Natural killer cell (primary cell): ENCODE measurements around the gene TRAFD1. TPM values are rescaled to one million over a fixed set of nuclear protein-coding genes. Genes with fewer than 3 reads are reported as not detected.

Source experiments
- ATAC-seq, 3 donors: fragments of 150-1000 bp in 2 of 3; fragments of 200-7000 bp in 1 of 3; cut with Tn5 transposase; 1 replicate in 1 of 3; 2 replicates in 2 of 3; pipeline ENCODE4 v1.10.0; 2021; ENCODE audit warnings: mild to moderate bottlenecking in 2 of 3, moderate library complexity in 2 of 3
- DNase-seq, 2 donors: peaks; one replicate each; pipeline versions ENCODE4 v3.0.0 to v3.0.0-alpha.2; 2013 to 2021; ENCODE audit warnings: mixed read lengths in 1 of 2
- H3K27ac ChIP-seq: one replicate; pipeline ENCODE4 v1.5.1; 2013; ENCODE audit warnings: mild to moderate bottlenecking, low read length
- H3K27me3 ChIP-seq: one replicate; pipeline ENCODE4 v1.6.1; 2013; ENCODE audit warnings: low read length; ENCODE audit not compliant: control insufficient read depth, insufficient read depth
- H3K36me3 ChIP-seq: one replicate; pipeline ENCODE4 v1.6.1; 2013; ENCODE audit warnings: low read length; ENCODE audit not compliant: control insufficient read depth, insufficient read depth
- H3K4me1 ChIP-seq: one replicate; pipeline ENCODE4 v1.6.1; 2013; ENCODE audit warnings: low read length; ENCODE audit not compliant: control insufficient read depth, insufficient read depth
- H3K4me3 ChIP-seq: one replicate; pipeline ENCODE4 v1.5.1; 2013; ENCODE audit warnings: low read length
- H3K9me3 ChIP-seq: one replicate; pipeline ENCODE4 v1.6.1; 2013; ENCODE audit warnings: low read length; ENCODE audit not compliant: control insufficient read depth, insufficient read depth
- H3K27ac Mint-ChIP-seq, 2 donors: one replicate each; pipeline ENCODE4 v1.8.0; 2022; ENCODE audit warnings: mild to moderate bottlenecking in 2 of 2, mixed read lengths in 2 of 2, moderate library complexity in 1 of 2
- H3K27me3 Mint-ChIP-seq, 2 donors: one replicate each; pipeline ENCODE4 v1.8.0; 2022; ENCODE audit warnings: low read depth in 2 of 2, mixed read lengths in 2 of 2
- H3K36me3 Mint-ChIP-seq: one replicate; pipeline ENCODE4 v1.8.0; 2022; ENCODE audit warnings: mixed read lengths
- H3K4me1 Mint-ChIP-seq, 2 donors: one replicate each; pipeline ENCODE4 v1.8.0; 2022; ENCODE audit warnings: mixed read lengths in 2 of 2
- H3K4me3 Mint-ChIP-seq: one replicate; pipeline ENCODE4 v1.8.0; 2022; ENCODE audit warnings: mild to moderate bottlenecking, moderate library complexity, mixed read lengths
- H3K9me3 Mint-ChIP-seq, 2 donors: one replicate each; pipeline ENCODE4 v1.8.0; 2022; ENCODE audit warnings: mixed read lengths in 2 of 2
- CTCF ChIP-seq: fragments of 200-600 bp; IDR thresholded peaks from one replicate; pipeline ENCODE4 v1.8.0; 2022; ENCODE audit warnings: antibody characterized with exemption
- WGBS: methylation state at CpG from one replicate; pipeline ENCODE4 v1.1.7; 2013; ENCODE audit warnings: missing lambda C conversion rate; ENCODE audit not compliant: insufficient coverage; 5-methylcytosine and 5-hydroxymethylcytosine counted together
- intact Hi-C: fragments of 100-400 bp; cut with micrococcal nuclease; formaldehyde crosslinking; loops from one replicate; pipeline ENCODE4 v1.14.2; 2022
- total RNA-seq, 4 donors: library from RNA; stranded (reverse); fragments of 120-200 nt in 1 of 4; gene quantifications; one replicate each; pipeline versions ENCODE4 v1.2.3 to v1.2.4, GENCODE V29; 2013 to 2022

Gene TRAFD1
- total RNA-seq, 3 donors from 2014 or later (not counting 1 experiment from before 2014, with no cell fraction given) = 35.8 to 45.3 (median 45.2) TPM

DNA sequence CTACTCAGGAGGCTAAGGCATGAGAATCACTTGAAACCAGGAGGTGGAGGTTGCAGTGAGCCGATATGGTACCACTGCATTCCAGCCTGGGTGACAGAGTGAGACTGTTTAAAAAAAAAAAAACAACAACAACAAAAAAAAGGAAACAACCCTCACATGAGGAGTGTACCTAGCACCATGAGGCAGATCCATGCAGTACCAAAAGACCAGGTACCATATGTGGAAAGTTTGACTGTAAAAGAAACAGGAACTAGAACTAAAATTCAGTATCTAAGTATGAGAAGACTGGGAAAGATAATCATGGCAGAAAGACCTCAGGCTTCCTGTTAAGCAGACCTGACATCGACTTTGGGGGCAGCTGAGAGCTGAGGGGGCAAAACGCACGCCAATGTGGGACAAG, 55.1 kb downstream of the TRAFD1 start:
- Mint-ChIP-seq H3K4me1 (no peaks in the 10 kb centered on the region), H3K36me3 (no peaks in the 10 kb centered on the region), H3K9me3 (no peaks in the 10 kb centered on the region), H3K27ac (no peak overlapping the region), H3K27me3 (no peaks in the 10 kb centered on the region), H3K4me3 (no peak overlapping the region)
- Histone ChIP-seq H3K27ac (no peak overlapping the region), H3K27me3 (no peaks in the 10 kb centered on the region), H3K4me3 (no peak overlapping the region), H3K36me3 (peaks cover 67% of the 10 kb centered on the region), H3K4me1 (no peaks in the 10 kb centered on the region), H3K9me3 (no peaks in the 10 kb centered on the region)
- intact Hi-C loops = no loop called here
- 91% methylated on average over 3 of the region's 4 CpGs for WGBS
- TF ChIP-seq CTCF = no peak
- DNase-seq (no peak), ATAC-seq (no peak)

GRCh38 chr12:112182499-112182898, 57.1 kb downstream of the TRAFD1 start:
- no peak overlapping the region for H3K27ac Mint-ChIP-seq
- Histone ChIP-seq H3K4me3 (no peak overlapping the region), H3K36me3 (peaks cover 54% of the 10 kb centered on the region), H3K9me3 (no peaks in the 10 kb centered on the region), H3K4me1 (no peaks in the 10 kb centered on the region), H3K27ac (no peak overlapping the region), H3K27me3 (no peaks in the 10 kb centered on the region)
- H3K36me3 Mint-ChIP-seq = no peaks in the 10 kb centered on the region
- H3K4me3 Mint-ChIP-seq = no peak overlapping the region
- no peaks in the 10 kb centered on the region for H3K9me3 Mint-ChIP-seq
- intact Hi-C loops = no loop called here
- 92% methylated on average over 7 of the region's 7 CpGs for WGBS
- TF ChIP-seq CTCF = no peak
- H3K27me3 Mint-ChIP-seq = no peaks in the 10 kb centered on the region
- H3K4me1 Mint-ChIP-seq = no peaks in the 10 kb centered on the region
- ATAC-seq (no peak), DNase-seq (no peak)

GRCh38 chr12:112183141-112184021, 58.0 kb downstream of the TRAFD1 start:
- H3K4me1 ChIP-seq = no peaks in the 10 kb centered on the region
- no peak overlapping the region for H3K4me3 Mint-ChIP-seq
- 90% methylated on average over 9 of the region's 9 CpGs for WGBS
- H3K36me3 Mint-ChIP-seq = no peaks in the 10 kb centered on the region
- H3K9me3 ChIP-seq = no peaks in the 10 kb centered on the region
- H3K27ac ChIP-seq = no peak overlapping the region
- H3K9me3 Mint-ChIP-seq = no peaks in the 10 kb centered on the region
- H3K27me3 Mint-ChIP-seq = no peaks in the 10 kb centered on the region
- H3K27ac Mint-ChIP-seq = no peak overlapping the region
- DNase-seq (no peak), ATAC-seq (no peak)
- intact Hi-C loops = no loop called here
- H3K36me3 ChIP-seq = peaks cover 47% of the 10 kb centered on the region
- no peak overlapping the region for H3K4me3 ChIP-seq
- no peak for TF ChIP-seq CTCF
- H3K27me3 ChIP-seq = no peaks in the 10 kb centered on the region
- no peaks in the 10 kb centered on the region for H3K4me1 Mint-ChIP-seq
